Stomach smooth muscle (tissue), 2 donors: ENCODE data around the gene PARD3B.

Source experiments
- H3K27ac ChIP-seq: one replicate; pipeline ENCODE4 v1.7.0; 2013; ENCODE audit warnings: mild to moderate bottlenecking, low read length, inconsistent platforms
- H3K27me3 ChIP-seq, 2 donors: one replicate each; pipeline ENCODE4 v1.7.0; 2013; ENCODE audit warnings: low read length in 2 of 2; ENCODE audit not compliant: insufficient read depth in 2 of 2, control insufficient read depth in 1 of 2
- H3K36me3 ChIP-seq, 2 donors: one replicate each; pipeline ENCODE4 v1.7.0; 2013; ENCODE audit warnings: low read length in 2 of 2; ENCODE audit not compliant: control insufficient read depth in 2 of 2, insufficient read depth in 2 of 2
- H3K4me1 ChIP-seq: one replicate; pipeline ENCODE4 v1.7.0; 2013; ENCODE audit warnings: low read length; ENCODE audit not compliant: control insufficient read depth, insufficient read depth
- H3K4me3 ChIP-seq, 2 donors: one replicate each; pipeline ENCODE4 v1.7.0; 2013; ENCODE audit warnings: low read length in 2 of 2
- H3K9ac ChIP-seq, 2 donors: one replicate each; pipeline ENCODE4 v1.7.0; 2013; ENCODE audit warnings: low read length in 2 of 2, mild to moderate bottlenecking in 1 of 2
- H3K9me3 ChIP-seq, 2 donors: one replicate each; pipeline ENCODE4 v1.7.0; 2013; ENCODE audit warnings: low read length in 2 of 2; ENCODE audit not compliant: control insufficient read depth in 2 of 2
- donor health status: healthy.
- donor health status: Pancreatic carcinoma.

Gene PARD3B

DNA sequence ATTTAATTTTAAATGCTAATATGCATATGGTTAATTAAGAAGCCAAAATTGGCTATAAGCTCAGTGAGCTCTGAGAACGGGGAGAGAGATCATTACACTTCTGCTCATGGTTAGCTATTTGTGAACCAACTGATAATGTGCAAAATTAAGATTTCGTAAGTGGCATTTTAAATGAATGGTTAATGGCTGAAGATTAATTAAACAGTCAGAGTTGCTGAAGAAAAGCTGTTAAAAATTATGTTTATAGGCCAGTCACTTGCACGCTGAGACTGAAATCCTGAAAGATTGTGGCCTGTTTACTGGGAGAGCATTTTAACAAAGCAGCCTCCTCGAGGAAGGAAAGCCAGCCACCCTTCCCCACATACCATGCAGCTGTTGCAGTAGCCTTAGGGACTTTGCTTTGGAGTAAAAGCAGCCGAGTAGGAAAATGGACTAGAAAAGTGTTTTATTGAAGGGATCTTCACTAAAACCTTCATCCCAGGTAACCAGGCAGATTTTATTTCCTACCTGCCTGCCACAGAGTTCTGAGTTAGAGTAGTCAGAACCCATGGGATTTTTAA lies 918.3 kb downstream of the PARD3B start:
- Histone ChIP-seq H3K36me3 (no peaks in the 10 kb centered on the region), H3K9ac (no peak overlapping the region), H3K9me3 (no peaks in the 10 kb centered on the region), H3K4me3 (no peak overlapping the region), H3K27ac (no peak overlapping the region), H3K27me3 (no peaks in the 10 kb centered on the region), H3K4me1 (no peaks in the 10 kb centered on the region)

DNA sequence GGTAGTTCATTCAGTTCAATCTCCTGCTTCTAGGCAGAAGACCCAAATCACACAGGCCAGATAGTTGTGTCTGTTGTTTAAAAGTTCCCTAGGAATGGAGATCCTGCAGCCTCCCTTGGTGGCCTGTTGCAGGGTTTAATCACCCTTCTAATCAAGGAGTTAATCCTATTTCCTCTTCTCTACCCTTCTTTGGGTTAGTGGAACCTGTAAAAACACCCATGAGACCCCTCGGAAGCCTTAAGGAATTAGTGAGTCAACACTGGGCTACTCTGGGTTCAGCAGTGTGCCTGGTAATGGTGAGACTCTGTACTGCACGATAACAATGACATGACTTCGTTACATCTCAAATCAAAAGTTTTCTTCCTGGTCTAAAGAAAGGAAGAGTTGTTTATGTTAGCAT lies 919.4 kb downstream of the PARD3B start:
- no peaks in the 10 kb centered on the region for H3K4me1 ChIP-seq
- H3K4me3 ChIP-seq, result no peak overlapping the region
- no peaks in the 10 kb centered on the region for H3K9me3 ChIP-seq
- peaks cover 0 to 2% of the 10 kb centered on the region in 2 donors for H3K36me3 ChIP-seq
- no peaks in the 10 kb centered on the region for H3K27me3 ChIP-seq
- H3K27ac ChIP-seq, result no peak overlapping the region
- no peak overlapping the region for H3K9ac ChIP-seq

DNA sequence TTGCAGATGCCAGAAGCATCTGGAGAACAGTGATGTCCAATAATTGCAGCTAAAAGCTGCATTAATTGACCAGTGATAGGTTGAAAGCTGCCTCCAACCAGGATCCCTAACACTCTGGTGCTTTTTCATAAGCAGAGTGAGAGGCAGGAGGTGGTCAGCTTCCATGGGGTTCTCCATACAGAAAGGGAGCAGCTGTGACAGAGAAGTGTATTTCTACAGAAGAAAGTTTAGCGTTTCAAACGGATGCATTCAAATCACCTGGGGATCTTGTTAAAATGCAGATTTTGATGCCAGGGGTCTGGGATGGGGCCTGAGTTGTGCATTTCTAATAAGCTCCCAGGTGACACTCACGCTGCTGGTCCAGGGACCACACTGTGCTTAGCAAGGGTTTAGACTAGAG lies 920.5 kb downstream of the PARD3B start:
- Histone ChIP-seq H3K27ac (no peak overlapping the region), H3K4me3 (no peak overlapping the region), H3K9me3 (no peaks in the 10 kb centered on the region)

DNA sequence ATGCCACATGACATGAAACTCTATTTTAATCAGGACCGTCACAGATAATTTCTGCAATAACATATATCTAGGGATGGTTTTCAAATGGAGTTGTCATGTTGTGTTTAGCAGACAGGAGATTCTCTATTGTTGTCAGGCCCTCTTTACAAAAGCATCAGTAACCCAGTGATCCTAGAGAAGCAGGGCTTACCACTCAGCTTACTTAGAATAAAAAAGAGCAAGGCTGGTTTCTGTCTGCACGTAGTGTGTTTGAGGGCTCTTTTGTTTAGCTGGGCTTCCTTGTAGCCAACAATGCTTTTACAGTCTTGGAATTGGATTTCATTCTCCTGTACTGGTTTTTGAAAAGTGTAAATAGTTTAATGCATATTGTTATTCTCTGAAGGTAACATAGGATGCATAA lies 926.5 kb downstream of the PARD3B start:
- Histone ChIP-seq H3K4me3 (no peak overlapping the region), H3K36me3 (peaks cover 0 to 2% of the 10 kb centered on the region in 2 donors), H3K9ac (no peak overlapping the region), H3K9me3 (no peaks in the 10 kb centered on the region), H3K4me1 (no peaks in the 10 kb centered on the region), H3K27ac (no peak overlapping the region), H3K27me3 (no peaks in the 10 kb centered on the region)

More for the DNA sequence above, 920.5 kb downstream of the PARD3B start:
- Histone ChIP-seq H3K9ac (no peak overlapping the region), H3K4me1 (no peaks in the 10 kb centered on the region), H3K36me3 (peaks cover 0 to 2% of the 10 kb centered on the region in 2 donors), H3K27me3 (no peaks in the 10 kb centered on the region)

DNA sequence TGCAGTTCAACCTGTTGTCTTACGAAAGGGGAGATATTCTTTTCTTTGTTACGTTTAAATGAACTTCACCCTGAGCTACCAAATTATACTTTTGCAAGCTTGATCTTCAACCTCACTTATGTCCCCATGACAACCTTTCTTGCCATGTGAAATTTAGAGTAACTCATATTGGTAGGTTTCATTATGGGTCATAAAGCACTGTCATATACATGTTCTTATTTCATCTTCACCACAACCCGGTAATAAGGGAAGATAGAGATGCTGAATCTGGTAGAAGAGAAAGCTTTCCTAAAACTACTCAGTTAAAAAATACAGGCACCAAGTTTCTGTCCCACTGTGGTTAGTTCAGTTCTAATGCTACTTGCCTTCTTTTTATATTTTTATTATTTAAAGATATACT lies 928.5 kb downstream of the PARD3B start:
- Histone ChIP-seq H3K36me3 (peaks cover 0 to 2% of the 10 kb centered on the region in 2 donors), H3K9me3 (no peaks in the 10 kb centered on the region), H3K27ac (no peak overlapping the region), H3K9ac (no peak overlapping the region), H3K4me1 (no peaks in the 10 kb centered on the region), H3K27me3 (no peaks in the 10 kb centered on the region), H3K4me3 (no peak overlapping the region)

DNA sequence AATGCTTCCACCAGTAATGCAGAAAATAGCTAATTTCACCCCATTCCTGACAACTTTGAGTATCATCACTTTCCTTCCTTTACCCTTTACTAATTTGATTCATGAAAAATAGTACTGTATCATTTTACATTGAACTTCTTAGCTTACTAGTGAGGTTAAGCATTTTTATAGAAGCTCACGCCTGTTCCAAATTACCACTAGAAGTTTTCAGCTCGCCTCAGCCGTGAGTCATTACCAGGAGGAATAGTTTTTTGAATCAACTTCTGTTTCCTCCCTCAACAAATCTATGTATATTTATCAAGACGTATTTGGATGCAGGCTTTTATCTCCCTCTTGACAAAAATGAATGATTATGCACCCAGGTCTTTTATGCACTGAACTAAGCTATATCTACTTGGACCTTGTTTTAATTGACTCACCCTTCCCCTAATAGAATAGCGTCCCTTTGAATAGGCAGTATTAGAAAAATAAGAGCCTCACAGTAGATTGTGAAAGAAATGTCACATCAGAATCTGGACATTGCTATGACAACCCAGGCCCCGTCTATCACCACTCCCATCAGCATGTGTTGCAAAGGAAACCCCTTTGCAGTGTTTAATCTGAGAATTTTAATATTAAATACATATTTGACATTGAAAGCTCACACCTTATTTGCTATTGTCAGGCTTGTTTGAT lies 929.6 kb downstream of the PARD3B start:
- Histone ChIP-seq H3K27me3 (no peaks in the 10 kb centered on the region), H3K4me3 (no peak overlapping the region), H3K4me1 (no peaks in the 10 kb centered on the region), H3K36me3 (no peaks in the 10 kb centered on the region), H3K27ac (no peak overlapping the region), H3K9me3 (no peaks in the 10 kb centered on the region), H3K9ac (no peak overlapping the region)

DNA sequence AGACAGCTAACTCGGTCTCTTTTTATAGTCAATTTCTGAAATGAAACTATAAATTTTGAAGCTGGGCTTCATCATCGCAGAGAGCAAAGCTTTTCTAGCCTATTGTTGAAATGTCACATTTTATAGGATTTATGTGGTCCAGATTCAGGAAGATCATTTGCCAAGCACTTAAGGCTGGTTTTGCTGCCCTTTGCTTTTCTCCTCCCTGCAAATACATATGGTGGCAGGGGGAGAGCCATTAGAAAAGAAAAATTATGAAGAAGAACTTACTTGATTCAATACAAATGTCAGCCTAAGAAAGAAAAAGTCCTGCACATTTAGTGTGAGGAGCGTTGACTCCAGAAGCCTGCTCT lies 930.1 kb downstream of the PARD3B start:
- Histone ChIP-seq H3K27ac (no peak overlapping the region), H3K4me1 (no peaks in the 10 kb centered on the region), H3K4me3 (no peak overlapping the region), H3K36me3 (no peaks in the 10 kb centered on the region), H3K9me3 (no peaks in the 10 kb centered on the region), H3K27me3 (no peaks in the 10 kb centered on the region), H3K9ac (no peak overlapping the region)

DNA sequence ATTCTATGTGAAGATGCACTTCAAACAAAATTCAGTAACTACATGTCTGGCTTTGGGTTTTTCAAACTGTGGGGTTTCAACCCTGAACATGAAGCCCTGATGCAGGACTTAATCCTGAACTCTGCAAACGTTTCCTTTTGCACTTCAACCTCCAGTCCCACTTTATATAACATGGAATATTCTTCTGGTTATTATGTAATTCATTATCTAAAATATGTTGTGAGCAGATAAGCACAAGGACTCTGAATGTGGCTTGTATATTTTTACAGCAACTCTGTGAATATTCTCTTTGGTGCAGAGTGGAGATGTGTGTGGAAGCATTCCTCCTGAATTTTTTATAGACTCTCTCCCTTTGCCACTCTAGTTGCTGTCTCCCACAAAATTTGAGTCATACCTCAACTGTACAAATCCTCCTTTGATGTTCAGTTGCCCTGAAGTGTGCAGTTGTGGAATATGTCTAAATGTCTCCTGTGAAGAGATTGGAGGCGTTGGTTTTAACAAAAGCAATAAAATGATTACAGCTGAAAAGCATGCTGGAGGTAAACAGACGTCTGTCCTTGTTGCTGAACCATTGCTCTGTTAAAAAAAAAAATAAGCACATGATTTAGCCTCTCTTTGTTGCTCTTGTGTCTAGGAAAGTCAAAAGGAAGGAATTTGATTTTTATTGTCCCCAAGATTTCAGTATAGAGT lies 931.9 kb downstream of the PARD3B start:
- no peaks in the 10 kb centered on the region for H3K36me3 ChIP-seq
- no peak overlapping the region for H3K27ac ChIP-seq
- H3K9ac ChIP-seq, result no peak overlapping the region
- no peak overlapping the region for H3K4me3 ChIP-seq
- no peaks in the 10 kb centered on the region for H3K27me3 ChIP-seq
- no peaks in the 10 kb centered on the region for H3K9me3 ChIP-seq
- H3K4me1 ChIP-seq, result no peaks in the 10 kb centered on the region

DNA sequence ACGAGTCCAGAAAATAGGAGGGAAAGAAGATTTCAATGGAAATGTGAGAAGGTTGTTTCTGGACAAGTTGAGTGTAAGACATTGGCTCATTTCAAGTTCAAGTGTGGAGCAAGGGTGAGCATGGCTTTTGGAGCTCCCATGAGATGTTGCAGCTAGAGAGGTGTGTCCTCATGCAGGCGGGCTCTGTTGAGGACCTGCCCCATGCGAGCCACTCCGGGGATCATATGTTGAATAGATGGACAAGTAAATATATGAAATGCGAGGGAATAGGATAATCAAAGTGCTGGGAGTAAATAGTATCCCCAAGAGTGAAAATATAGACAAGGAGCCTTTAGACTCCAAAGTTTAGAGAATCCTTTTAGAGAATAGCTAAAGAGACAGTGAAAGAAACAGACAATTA lies 936.6 kb downstream of the PARD3B start:
- H3K9ac ChIP-seq, result no peak overlapping the region
- no peak overlapping the region for H3K27ac ChIP-seq
- H3K4me1 ChIP-seq, result no peaks in the 10 kb centered on the region
- no peaks in the 10 kb centered on the region for H3K36me3 ChIP-seq
- no peak overlapping the region for H3K4me3 ChIP-seq
- H3K27me3 ChIP-seq, result no peaks in the 10 kb centered on the region
- no peaks in the 10 kb centered on the region for H3K9me3 ChIP-seq

DNA sequence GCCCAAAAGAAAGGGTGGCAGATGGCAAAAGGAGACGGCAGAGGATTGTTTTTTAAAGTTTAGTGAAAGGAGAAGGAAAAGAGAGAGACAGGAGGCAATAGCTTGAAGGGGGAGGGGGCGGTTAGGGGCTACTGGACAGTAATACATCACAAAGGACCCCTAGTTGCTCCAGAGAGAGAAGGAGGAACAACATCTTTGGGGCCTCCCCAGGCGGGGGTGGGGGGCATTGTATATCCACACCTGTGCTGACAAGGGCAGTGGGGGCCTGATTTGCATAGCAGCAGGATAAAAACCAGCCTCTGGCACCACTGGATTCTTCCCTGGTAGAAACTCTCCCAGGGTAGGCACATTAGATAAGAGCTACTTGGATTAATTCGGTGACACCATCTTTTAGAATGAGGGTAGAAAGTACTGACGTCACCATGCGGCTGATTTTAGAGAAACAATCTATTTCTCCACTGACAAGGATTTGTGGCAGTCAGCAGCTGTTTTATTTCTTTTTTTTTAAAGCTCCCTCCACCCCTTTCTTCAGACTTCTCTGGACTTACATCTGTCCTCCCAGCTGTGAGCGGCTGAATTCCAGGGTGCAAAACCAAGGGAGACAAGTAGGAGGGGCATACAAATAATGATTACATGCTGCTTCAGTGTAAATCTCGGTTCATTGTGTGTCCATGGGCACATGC lies 937.3 kb downstream of the PARD3B start:
- Histone ChIP-seq H3K27me3 (no peaks in the 10 kb centered on the region), H3K4me3 (no peak overlapping the region), H3K9me3 (no peaks in the 10 kb centered on the region), H3K36me3 (no peaks in the 10 kb centered on the region), H3K9ac (no peak overlapping the region), H3K27ac (no peak overlapping the region), H3K4me1 (no peaks in the 10 kb centered on the region)
